GM12875 (cell line): ENCODE measurements around the gene ANKS6.

Source experiments
- H3K4me3 ChIP-seq: one replicate; pipeline ENCODE4 v1.5.1; 2011; ENCODE audit warnings: low read depth, low read length, control low read depth
- CTCF ChIP-seq: IDR thresholded peaks from 2 replicates; pipeline ENCODE4 v1.5.1; 2011; ENCODE audit warnings: low read depth, mild to moderate bottlenecking, control low read depth, inconsistent platforms, low read length, moderate library complexity, borderline replicate concordance; ENCODE audit not compliant: insufficient read depth

Gene ANKS6

GRCh38 chr9:98755006-98755618 lies 41.2 kb downstream of the ANKS6 start:
- no peak overlapping the region for H3K4me3 ChIP-seq
- TF ChIP-seq CTCF, result no peak

GRCh38 chr9:98751210-98751609 lies 45.1 kb downstream of the ANKS6 start:
- TF ChIP-seq CTCF, result no peak
- H3K4me3 ChIP-seq, result no peak overlapping the region

- H3K4me3 ChIP-seq, result no peak overlapping the region
- no peak for TF ChIP-seq CTCF
These were observed 45.8 kb downstream of the ANKS6 start for GRCh38 chr9:98750364-98751060.

GRCh38 chr9:98747476-98747875 lies 48.9 kb downstream of the ANKS6 start:
- TF ChIP-seq CTCF, result no peak
- no peak overlapping the region for H3K4me3 ChIP-seq

- TF ChIP-seq CTCF, result no peak
- no peak overlapping the region for H3K4me3 ChIP-seq
These were observed 50.9 kb downstream of the ANKS6 start for GRCh38 chr9:98745470-98745869.

- H3K4me3 ChIP-seq, result no peak overlapping the region
- TF ChIP-seq CTCF, result no peak
These were observed 52.3 kb downstream of the ANKS6 start for GRCh38 chr9:98743818-98744611.

- TF ChIP-seq CTCF, result no peak
- no peak overlapping the region for H3K4me3 ChIP-seq
These were observed 53.0 kb downstream of the ANKS6 start for GRCh38 chr9:98743329-98743728.
